ENCODE measurements around the gene CHD3.

DNA sequence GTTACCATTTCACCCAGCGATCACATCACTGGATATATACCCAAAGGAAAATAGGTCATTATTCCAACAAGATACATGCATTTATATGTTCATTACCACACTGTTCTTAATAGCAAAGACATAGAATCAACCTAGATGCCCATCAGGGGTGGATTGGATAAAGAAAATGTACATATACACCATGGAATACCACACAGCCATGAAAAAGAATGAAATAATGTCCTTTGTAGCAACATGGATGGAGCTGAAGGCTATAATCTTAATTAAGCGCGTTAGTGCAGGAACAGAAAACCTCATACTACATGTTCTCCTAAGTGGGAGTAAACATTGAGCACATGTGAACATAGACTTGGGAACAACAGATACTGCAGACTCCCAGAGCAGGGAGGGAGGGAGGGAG is 62.0 kb downstream of the CHD3 start:
- TF ChIP-seq, protein P1, sequence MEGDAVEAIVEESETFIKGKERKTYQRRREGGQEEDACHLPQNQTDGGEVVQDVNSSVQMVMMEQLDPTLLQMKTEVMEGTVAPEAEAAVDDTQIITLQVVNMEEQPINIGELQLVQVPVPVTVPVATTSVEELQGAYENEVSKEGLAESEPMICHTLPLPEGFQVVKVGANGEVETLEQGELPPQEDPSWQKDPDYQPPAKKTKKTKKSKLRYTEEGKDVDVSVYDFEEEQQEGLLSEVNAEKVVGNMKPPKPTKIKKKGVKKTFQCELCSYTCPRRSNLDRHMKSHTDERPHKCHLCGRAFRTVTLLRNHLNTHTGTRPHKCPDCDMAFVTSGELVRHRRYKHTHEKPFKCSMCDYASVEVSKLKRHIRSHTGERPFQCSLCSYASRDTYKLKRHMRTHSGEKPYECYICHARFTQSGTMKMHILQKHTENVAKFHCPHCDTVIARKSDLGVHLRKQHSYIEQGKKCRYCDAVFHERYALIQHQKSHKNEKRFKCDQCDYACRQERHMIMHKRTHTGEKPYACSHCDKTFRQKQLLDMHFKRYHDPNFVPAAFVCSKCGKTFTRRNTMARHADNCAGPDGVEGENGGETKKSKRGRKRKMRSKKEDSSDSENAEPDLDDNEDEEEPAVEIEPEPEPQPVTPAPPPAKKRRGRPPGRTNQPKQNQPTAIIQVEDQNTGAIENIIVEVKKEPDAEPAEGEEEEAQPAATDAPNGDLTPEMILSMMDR (conservative IDR thresholded peaks at IDR 0.05; ENCODE audit: low read depth in 2 of 2): no peak
- TF ChIP-seq POLR2AphosphoS5 (IDR thresholded peaks at IDR 0.05; ENCODE audit: low read depth) (no peak), ZNF114 (CRISPR knock-in tag; IDR thresholded peaks at IDR 0.05) (no peak), EZH2 (IDR thresholded peaks at IDR 0.05; ENCODE audit: low read depth, unreplicated experiment) (no peak)

Measured in GM23338 (cell line).